Liver (tissue), 9 donors: ENCODE data around the gene SCEL. TPM values are rescaled to one million over a fixed set of nuclear protein-coding genes. Genes with fewer than 3 reads are reported as not detected.

ENCODE experiments used
- DNase-seq: peaks from one replicate; pipeline ENCODE4 v3.0.0-alpha.2; 2017; ENCODE audit warnings: low spot score
- H3K27ac ChIP-seq, 2 donors: one replicate each; pipeline ENCODE4 v1.7.0; 2013; ENCODE audit warnings: inconsistent platforms in 2 of 2, low read length in 2 of 2, control low read depth in 1 of 2, low read depth in 1 of 2, mild to moderate bottlenecking in 1 of 2
- H3K27me3 ChIP-seq, 4 donors: one replicate each; pipeline versions ENCODE4 v1.6.1 to v1.7.0; 2013; ENCODE audit warnings: low read length in 3 of 4, inconsistent platforms in 1 of 4, mild to moderate bottlenecking in 1 of 4, moderate library complexity in 1 of 4; ENCODE audit not compliant: control insufficient read depth in 4 of 4, insufficient read depth in 4 of 4
- H3K36me3 ChIP-seq, 4 donors: one replicate each; pipeline versions ENCODE4 v1.6.1 to v1.7.0; 2013; ENCODE audit warnings: low read length in 3 of 4, mild to moderate bottlenecking in 3 of 4, low read depth in 1 of 4, moderate library complexity in 1 of 4; ENCODE audit not compliant: control insufficient read depth in 4 of 4, insufficient read depth in 3 of 4
- H3K4me1 ChIP-seq, 4 donors: one replicate each; pipeline versions ENCODE4 v1.6.1 to v1.7.0; 2013; ENCODE audit warnings: low read length in 3 of 4, mild to moderate bottlenecking in 3 of 4, moderate library complexity in 1 of 4; ENCODE audit not compliant: control insufficient read depth in 4 of 4, insufficient read depth in 4 of 4
- H3K4me3 ChIP-seq, 3 donors: one replicate each; pipeline versions ENCODE4 v1.6.1 to v1.7.0; 2013; ENCODE audit warnings: low read length in 3 of 3, control low read depth in 1 of 3, low read depth in 1 of 3, mild to moderate bottlenecking in 1 of 3
- H3K9ac ChIP-seq, 2 donors: one replicate each; pipeline ENCODE4 v1.7.0; 2013; ENCODE audit warnings: low read length in 2 of 2, mild to moderate bottlenecking in 2 of 2, moderate library complexity in 2 of 2, control low read depth in 1 of 2, low read depth in 1 of 2
- H3K9me3 ChIP-seq, 4 donors: one replicate each; pipeline versions ENCODE4 v1.6.1 to v1.7.0; 2013; ENCODE audit warnings: low read length in 3 of 4; ENCODE audit not compliant: control insufficient read depth in 4 of 4
- ATF3 ChIP-seq: IDR thresholded peaks from 2 replicates; pipeline ENCODE4 v1.6.1; 2016; ENCODE audit warnings: antibody characterized with exemption
- CTCF ChIP-seq: fragments of 150-350 bp; IDR thresholded peaks from 2 replicates; pipeline ENCODE4 v1.5.1; 2017; ENCODE audit warnings: improper control_type of control experiment, low read depth, low read length; ENCODE audit not compliant: missing input control
- FOXA1 ChIP-seq: IDR thresholded peaks from 2 replicates; pipeline ENCODE4 v1.6.1; 2016; ENCODE audit warnings: antibody characterized with exemption
- FOXA2 ChIP-seq: IDR thresholded peaks from 2 replicates; pipeline ENCODE4 v1.6.1; 2016; ENCODE audit warnings: antibody characterized with exemption
- GABPA ChIP-seq, 2 donors: IDR thresholded peaks in 1 of 2; conservative IDR thresholded peaks in 1 of 2; 2 replicates each; pipeline ENCODE4 v1.6.1; 2016; ENCODE audit warnings: antibody characterized with exemption in 2 of 2, mild to moderate bottlenecking in 1 of 2, moderate library complexity in 1 of 2
- HNF4A ChIP-seq, 2 donors: conservative IDR thresholded peaks; 2 replicates each; pipeline ENCODE4 v1.6.1; 2016; ENCODE audit warnings: antibody characterized with exemption in 2 of 2, mild to moderate bottlenecking in 2 of 2
- HNF4G ChIP-seq: IDR thresholded peaks from 2 replicates; pipeline ENCODE4 v1.6.1; 2016; ENCODE audit warnings: antibody characterized with exemption
- JUND ChIP-seq, 2 donors: IDR thresholded peaks; 2 replicates each; pipeline ENCODE4 v1.6.1; 2016; ENCODE audit warnings: antibody characterized with exemption in 2 of 2
- MAX ChIP-seq: IDR thresholded peaks from 2 replicates; pipeline ENCODE4 v1.6.1; 2016; ENCODE audit warnings: antibody characterized with exemption
- NR2F2 ChIP-seq: IDR thresholded peaks from 2 replicates; pipeline ENCODE4 v1.6.1; 2016; ENCODE audit warnings: antibody characterized with exemption
- RAD21 ChIP-seq, 2 donors: IDR thresholded peaks; 2 replicates each; pipeline ENCODE4 v1.6.1; 2016; ENCODE audit warnings: antibody characterized with exemption in 2 of 2, mild to moderate bottlenecking in 2 of 2
- REST ChIP-seq: IDR thresholded peaks from 2 replicates; pipeline ENCODE4 v1.6.1; 2016; ENCODE audit warnings: antibody characterized with exemption, mild to moderate bottlenecking
- RXRA ChIP-seq, 2 donors: IDR thresholded peaks; 2 replicates each; pipeline ENCODE4 v1.6.1; 2017 to 2018; ENCODE audit warnings: antibody characterized with exemption in 2 of 2, mild to moderate bottlenecking in 1 of 2
- SP1 ChIP-seq: IDR thresholded peaks from 2 replicates; pipeline ENCODE4 v1.6.1; 2018; ENCODE audit warnings: antibody characterized with exemption, mild to moderate bottlenecking
- TAF1 ChIP-seq: conservative IDR thresholded peaks from 2 replicates; pipeline ENCODE4 v1.6.1; 2016; ENCODE audit warnings: antibody characterized with exemption, mild to moderate bottlenecking
- WGBS: extraction: QIAGEN DNeasy Blood & Tissue Kit; methylation state at CpG from one replicate; pipeline ENCODE4 v1.1.7; 2013; 5-methylcytosine and 5-hydroxymethylcytosine counted together
- polyA plus RNA-seq, 2 donors: library from polyadenylated mRNA; stranded (reverse) in 1 of 2; unstranded in 1 of 2; fragments of 200-250 nt in 1 of 2; fragments of >200 nt in 1 of 2; fragmentation: Nextera tagmentation in 1 of 2; extraction: Ambion mirVana in 1 of 2; gene quantifications; one replicate each; pipeline versions ENCODE4 v1.2.1 to v1.2.3, GENCODE V29; 2013 to 2015
- total RNA-seq, 2 donors: library from RNA; depleted of rRNA; stranded (reverse); fragments of >200 nt; gene quantifications; one replicate each; pipeline ENCODE4 v1.2.3, GENCODE V29; 2014
- donor health status: healthy.
- donor health status: healthy.
- donor health status: healthy.
- donor health status: healthy.
- donor health status: healthy.

The SCEL gene
- total and polyA plus RNA-seq, 4 donors = 0.02 TPM; not detected in 3

GRCh38 chr13:77503398-77503797 is 32.1 kb upstream of the SCEL start:
- no peak overlapping the region for H3K4me3 ChIP-seq
- H3K27ac ChIP-seq = no peak overlapping the region
- TF ChIP-seq GABPA (IDR thresholded peaks at IDR 0.05 in 1 of 2, conservative IDR thresholded peaks at IDR 0.05 in 1 of 2) (no peak), ATF3 (no peak), FOXA1 (no peak), HNF4A (conservative IDR thresholded peaks at IDR 0.05) (no peak), RXRA (IDR thresholded peaks at IDR 0.05) (no peak), TAF1 (no peak), REST (no peak), SP1 (no peak), NR2F2 (no peak), JUND (IDR thresholded peaks at IDR 0.05) (no peak), HNF4G (no peak), FOXA2 (no peak), MAX (no peak), CTCF (no peak)
- 78% methylated on average over 5 of the region's 5 CpGs for WGBS
- H3K36me3 ChIP-seq = no peaks in the 10 kb centered on the region
- H3K4me1 ChIP-seq = no peaks in the 10 kb centered on the region
- H3K27me3 ChIP-seq = no peaks in the 10 kb centered on the region
- DNase-seq = no peak
- H3K9ac ChIP-seq = no peak overlapping the region
- no peaks in the 10 kb centered on the region for H3K9me3 ChIP-seq

- no peak for DNase-seq
- no peaks in the 10 kb centered on the region for H3K36me3 ChIP-seq
- no peak overlapping the region for H3K4me3 ChIP-seq
- TF ChIP-seq CTCF = peak; percentile 45
- no peak for TF ChIP-seq FOXA1
- peak; percentile 61 to 69 for TF ChIP-seq RAD21 (IDR thresholded peaks at IDR 0.05)
- no peak for TF ChIP-seq JUND (IDR thresholded peaks at IDR 0.05)
- TF ChIP-seq GABPA (IDR thresholded peaks at IDR 0.05 in 1 of 2, conservative IDR thresholded peaks at IDR 0.05 in 1 of 2) = no peak
- no peaks in the 10 kb centered on the region for H3K4me1 ChIP-seq
- no peaks in the 10 kb centered on the region for H3K9me3 ChIP-seq
- 96% methylated on average over 3 of the region's 3 CpGs for WGBS
- peaks cover 0 to 4% (median 0%) of the 10 kb centered on the region in 4 donors for H3K27me3 ChIP-seq
- no peak overlapping the region for H3K27ac ChIP-seq
- no peak overlapping the region for H3K9ac ChIP-seq
Observed at GRCh38 chr13:77506874-77507273, 28.6 kb upstream of the SCEL start.
